NCI-H2196 (cell line): ENCODE measurements around the gene RAB4B.
A peak's percentile ranks its signal among the peaks of the same experiment; 100 is the strongest.
"Not testable (repeated sequence)": the region's sequence is repeated elsewhere in the genome, so short reads cannot be mapped to it uniquely, and the experiment has no call there.

Source experiments
- DNase-seq: peaks from one replicate; lab custom pipeline; 2025; ENCODE audit not compliant: unreplicated experiment; lab: John Stamatoyannopoulos, UW

Gene RAB4B

DNA sequence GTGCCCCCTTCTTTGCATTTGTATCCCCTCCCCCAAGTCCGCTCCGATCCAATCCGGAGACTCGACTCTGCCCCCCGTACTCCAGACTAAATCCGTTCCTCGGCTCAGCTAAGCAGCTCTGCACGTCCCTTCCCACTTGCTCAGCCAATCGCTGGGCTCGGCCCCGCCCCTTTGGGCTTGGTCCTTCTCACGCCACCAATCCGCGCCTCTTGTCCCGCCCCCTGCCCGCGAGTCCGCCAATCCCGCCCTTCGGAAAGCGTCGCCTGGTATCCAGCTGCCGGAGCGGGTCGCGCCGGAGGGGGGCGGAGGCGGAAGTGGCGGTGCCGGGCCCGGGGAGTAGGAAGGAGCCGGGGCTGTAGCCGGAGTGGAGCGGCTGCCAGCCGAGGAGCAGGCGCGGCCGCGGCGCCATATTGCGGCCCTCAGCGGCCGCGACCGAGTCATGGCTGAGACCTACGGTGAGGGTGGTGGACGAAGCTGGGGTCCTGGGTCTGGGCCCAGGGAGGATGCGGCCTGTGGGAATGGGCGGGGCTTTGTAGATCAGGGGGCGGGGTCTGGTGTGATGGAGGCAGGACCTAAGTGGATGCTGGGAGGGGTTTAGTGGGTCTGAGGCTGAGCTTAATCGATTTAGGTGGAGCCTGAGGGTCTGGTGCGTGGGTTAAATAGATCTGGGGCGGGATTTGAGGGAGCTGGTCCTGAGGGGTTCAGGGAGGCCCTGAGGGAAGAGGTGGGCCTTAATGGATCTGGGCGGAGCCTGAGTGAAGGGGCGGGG lies at the start of gene RAB4B:
Gene RAB4B, plus strand, starts transcription at position 311 of the 769 bp plus-strand sequence. Its CDS starts 129 bp downstream, at position 440.
- peak; percentile 99 for DNase-seq

GRCh38 chr19:40730065-40730464 lies 48.0 kb upstream of the RAB4B start:
- not testable (repeated sequence) for DNase-seq

DNA sequence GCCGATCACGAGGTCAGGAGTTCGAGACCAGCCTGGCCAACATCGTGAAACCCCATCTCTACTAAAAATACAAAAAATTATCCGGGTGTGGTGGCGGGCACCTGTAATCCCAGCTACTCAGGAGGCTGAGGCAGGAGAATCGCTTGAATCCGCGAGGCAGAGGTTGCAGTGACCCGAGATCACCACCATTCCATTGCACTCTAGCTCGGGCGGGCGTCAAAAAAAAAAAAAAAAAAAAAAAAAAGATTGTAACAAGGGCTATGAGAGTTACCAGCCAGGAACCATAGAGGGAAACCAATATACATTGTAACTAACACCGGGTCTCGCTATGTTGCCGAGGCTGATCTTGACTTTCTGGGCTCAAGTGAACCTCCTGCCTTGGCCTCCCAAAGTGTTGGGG lies 45.7 kb upstream of the RAB4B start:
- not testable (repeated sequence) for DNase-seq

DNA sequence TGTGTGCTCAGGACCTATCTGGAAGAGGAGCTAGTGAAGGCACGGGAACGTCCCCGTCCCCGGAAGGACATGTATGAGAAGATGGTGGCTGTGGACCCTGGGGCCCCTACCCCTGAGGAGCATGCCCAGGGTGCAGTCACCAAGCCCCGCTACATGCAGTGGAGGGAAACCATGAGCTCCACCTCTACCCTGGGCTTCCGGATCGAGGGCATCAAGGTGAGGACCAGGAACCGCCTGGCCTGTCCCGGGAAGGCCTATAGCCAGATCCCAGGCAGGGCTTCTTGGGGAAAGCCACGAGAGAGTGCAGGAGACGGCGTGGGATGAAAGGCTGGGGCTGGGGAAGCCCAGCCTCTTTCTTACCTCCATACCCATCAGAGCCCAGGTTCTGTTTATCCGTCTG lies 44.9 kb upstream of the RAB4B start:
- DNase-seq, result no peak

GRCh38 chr19:40735013-40735771 lies 42.9 kb upstream of the RAB4B start:
- DNase-seq, result no peak

DNA sequence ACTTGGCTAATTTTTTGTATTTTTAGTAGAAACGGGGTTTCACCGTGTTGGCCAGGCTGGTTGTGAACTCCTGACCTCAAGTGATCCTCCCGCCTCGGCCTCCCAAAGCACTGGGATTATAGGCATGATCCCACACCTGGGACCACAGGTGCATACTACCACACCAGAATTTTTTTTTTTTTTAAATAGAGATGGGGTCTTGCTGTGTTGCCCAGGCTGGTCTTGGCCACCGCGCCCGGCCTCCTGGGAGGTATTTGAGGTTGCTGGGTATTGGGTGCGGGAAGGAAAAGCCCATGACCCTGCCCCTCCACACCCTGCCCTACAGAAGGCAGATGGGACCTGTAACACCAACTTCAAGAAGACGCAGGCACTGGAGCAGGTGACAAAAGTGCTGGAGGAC lies 41.4 kb upstream of the RAB4B start:
- DNase-seq, result no peak

GRCh38 chr19:40737102-40737644 lies 40.9 kb upstream of the RAB4B start:
- no peak for DNase-seq

DNA sequence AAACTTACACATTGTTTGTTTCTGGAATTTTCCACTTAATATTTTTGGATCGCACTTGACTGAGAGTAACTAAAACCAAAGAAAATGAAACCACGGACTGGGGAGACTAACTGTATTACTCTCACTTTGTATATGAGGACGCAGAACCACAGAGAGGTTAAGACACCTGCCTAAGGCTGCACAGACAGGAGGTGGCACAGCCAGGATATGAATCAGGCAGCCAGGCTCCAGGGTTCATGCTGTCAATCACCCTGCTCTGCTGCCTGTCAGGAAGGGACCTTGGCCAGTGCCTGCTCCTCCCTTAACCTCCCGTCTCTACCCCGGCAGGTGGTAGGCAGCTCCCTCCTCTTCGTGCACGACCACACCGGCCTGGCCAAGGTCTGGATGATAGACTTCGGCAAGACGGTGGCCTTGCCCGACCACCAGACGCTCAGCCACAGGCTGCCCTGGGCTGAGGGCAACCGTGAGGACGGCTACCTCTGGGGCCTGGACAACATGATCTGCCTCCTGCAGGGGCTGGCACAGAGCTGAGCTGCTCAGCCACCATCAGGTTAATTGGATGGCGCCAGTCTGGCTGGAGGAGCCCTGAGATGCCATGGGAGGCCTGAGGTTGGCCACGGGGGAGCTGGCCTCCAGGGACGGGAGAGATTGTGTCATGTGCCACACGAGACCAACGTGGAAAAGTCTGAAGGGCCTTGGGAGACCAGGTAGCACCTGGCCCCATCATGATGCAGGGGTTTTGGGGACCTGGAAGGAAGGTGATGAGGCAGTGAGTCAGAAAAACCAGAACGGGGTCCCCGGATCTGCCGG lies 38.8 kb upstream of the RAB4B start:
- no peak for DNase-seq

DNA sequence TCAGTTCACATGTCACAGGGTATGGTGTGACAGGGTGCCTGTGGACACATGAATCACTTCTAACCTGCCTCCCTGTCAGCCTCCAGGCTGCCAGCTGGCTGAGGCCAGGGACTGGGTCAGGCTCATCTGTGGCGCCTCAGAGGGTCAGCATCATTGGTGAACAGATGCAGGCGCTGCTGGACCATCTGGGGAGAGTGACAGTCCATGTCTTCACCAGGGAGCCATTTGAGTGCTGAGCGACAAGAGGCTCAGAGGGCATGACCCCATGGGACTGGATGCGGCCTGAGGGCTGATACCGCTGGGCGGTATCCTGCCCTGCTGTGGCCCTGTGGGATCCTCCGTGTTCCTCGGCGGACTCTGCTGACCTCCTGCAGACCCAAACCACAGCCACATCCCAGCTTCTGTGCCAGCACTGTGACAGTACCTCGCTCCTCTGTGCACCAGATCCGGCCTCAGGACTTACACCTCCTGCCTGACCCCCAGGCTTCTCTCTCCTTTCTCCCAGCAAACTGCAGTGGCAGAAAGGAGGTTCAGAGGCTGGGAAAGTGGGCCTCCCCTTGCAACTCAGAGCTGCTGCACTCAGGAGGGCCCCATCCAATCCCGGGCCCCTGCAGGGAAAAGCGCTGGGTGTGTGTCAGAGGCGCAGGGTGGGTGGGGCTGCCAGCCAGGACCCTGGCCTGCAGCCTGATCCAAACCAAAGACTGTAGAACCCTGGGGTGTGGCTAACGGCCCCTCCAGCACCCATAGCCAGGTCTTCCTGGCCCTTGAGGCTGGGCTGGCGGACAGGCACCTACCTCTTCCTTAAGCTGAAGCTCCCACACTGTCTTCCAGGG lies 38.0 kb upstream of the RAB4B start:
- no peak for DNase-seq

DNA sequence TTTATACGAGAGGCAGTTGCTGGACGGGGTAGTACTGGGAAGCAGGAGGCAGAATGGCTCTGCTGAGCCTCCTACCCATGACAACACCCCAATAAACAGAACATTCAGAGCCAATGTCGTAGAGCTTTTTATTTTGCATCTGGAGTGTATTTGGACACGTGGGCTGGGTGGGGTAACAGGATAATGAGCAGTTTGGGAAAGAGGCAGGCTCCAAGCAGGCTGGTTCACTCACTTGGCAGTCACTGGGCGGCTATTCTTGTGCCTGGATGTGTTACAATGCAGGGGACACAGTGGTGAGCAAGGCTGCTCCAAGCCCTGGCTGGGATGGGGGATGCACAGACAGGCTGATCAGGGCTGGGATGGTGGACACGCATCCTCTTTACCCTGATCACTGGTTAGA lies 37.3 kb upstream of the RAB4B start:
- DNase-seq, result no peak

- no peak for DNase-seq
Observed at GRCh38 chr19:40741527-40742390, 36.3 kb upstream of the RAB4B start.

GRCh38 chr19:40742477-40742876 lies 35.6 kb upstream of the RAB4B start:
- no peak for DNase-seq

DNA sequence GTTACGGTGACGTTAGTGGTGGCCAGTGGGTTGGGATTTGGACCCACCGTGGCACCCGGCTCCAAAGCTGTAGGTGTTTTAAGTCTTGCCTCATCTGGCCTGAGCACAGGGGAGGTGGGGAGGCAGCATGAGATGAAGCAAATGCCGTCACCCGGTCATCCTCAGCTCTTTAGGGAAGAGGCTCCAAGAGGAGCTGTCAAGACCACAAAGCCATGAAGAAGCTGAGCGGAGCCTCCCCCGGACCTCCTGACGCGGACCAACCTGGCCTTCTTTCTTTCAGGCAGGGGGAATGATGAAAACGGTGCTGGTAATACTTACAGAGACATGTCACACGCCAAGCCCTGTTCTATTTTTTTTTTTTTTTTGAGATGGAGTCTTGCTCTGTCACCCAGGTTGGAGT lies 35.2 kb upstream of the RAB4B start:
- no peak for DNase-seq

DNA sequence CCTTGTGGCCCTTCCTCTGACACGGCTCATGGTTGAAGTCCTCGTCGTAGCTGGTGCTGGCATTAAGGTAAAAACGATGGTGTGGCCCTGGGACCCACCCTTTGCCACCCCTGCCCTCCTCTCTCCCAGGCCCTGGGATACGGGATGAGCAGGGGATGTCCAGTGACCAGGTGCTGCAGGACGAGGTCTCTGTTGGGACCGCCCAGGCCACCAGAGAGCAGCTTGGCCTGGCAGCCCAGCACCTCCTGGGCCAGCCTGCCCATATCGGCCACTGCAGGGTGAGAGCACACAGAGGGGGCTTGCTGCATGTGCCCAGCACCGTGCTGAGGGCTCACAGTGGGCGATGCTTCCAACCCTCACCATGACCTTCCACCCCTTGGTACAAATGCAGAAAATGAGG lies 34.1 kb upstream of the RAB4B start:
- no peak for DNase-seq

GRCh38 chr19:40744554-40745401 lies 33.3 kb upstream of the RAB4B start:
- DNase-seq, result no peak

DNA sequence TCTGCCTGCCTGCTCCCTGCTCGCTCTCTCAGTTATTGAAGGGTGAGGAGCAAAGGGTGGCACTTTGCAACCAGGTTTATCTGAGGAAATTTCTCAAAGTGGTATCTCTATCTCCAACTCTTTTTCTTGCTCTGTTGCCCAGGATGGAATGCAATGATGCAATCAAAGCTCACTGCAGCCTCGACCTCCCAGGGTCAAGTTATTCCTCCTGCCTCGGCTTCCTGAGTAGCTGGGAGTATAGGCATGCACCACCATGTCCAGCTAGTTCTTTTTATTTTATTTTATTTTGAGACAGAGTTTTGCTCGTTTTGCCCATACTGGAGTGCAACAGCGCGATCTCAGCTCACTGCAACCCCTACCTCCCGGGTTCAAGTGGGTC lies 32.7 kb upstream of the RAB4B start:
- no peak for DNase-seq

GRCh38 chr19:40747536-40747935 lies 30.5 kb upstream of the RAB4B start:
- DNase-seq, result no peak

- peak; percentile 100 for DNase-seq
Observed at GRCh38 chr19:40750058-40750873, 27.8 kb upstream of the RAB4B start, which contains the start of gene ACTMAP. Gene ACTMAP, minus strand, starts transcription at chr19:40750477. Its CDS starts 674 bp downstream, at chr19:40749803.
